WTC11 (cell line): ENCODE data around the gene ZNF324. TPM values are rescaled to one million over a fixed set of nuclear protein-coding genes. Genes with fewer than 3 reads are reported as not detected.
"Not testable (repeated sequence)": the region's sequence is repeated elsewhere in the genome, so short reads cannot be mapped to it uniquely, and the experiment has no call there.

Experiments used
- ATAC-seq: fragments of 200-7000 bp; cut with Tn5 transposase; 2 replicates; pipeline ENCODE4 v1.10.0; 2021; ENCODE audit warnings: mild to moderate bottlenecking, moderate library complexity
- CTCF ChIA-PET: fragments of 300-600 bp; sonication (Branson Sonifier 250); formaldehyde crosslinking; loops from one replicate; lab custom pipeline; 2021; ENCODE audit warnings: antibody characterized with exemption; lab: Charles Lee
- POLR2A ChIA-PET: fragments of 350-600 bp; sonication (Branson Sonifier 250); formaldehyde crosslinking; loops from one replicate; lab custom pipeline; 2021; ENCODE audit warnings: antibody characterized with exemption; lab: Charles Lee
- DNase-seq: peaks from one replicate; pipeline ENCODE4 v3.0.0; 2021; ENCODE audit warnings: low spot score
- H3K27ac Mint-ChIP-seq: 2 replicates; pipeline ENCODE4 v1.8.0; 2021; ENCODE audit warnings: mixed read lengths
- H3K27me3 Mint-ChIP-seq: 2 replicates; pipeline ENCODE4 v1.8.0; 2021; ENCODE audit warnings: low read depth, mild to moderate bottlenecking, moderate library complexity, mixed read lengths
- H3K36me3 Mint-ChIP-seq: 2 replicates; pipeline ENCODE4 v1.8.0; 2021; ENCODE audit warnings: mixed read lengths
- H3K4me1 Mint-ChIP-seq: 2 replicates; pipeline ENCODE4 v1.8.0; 2022; ENCODE audit warnings: mixed read lengths
- H3K4me3 Mint-ChIP-seq: 2 replicates; pipeline ENCODE4 v1.8.0; 2021; ENCODE audit warnings: mild to moderate bottlenecking, moderate library complexity, mixed read lengths
- H3K9me3 Mint-ChIP-seq: 2 replicates; pipeline ENCODE4 v1.8.0; 2021; ENCODE audit warnings: mixed read lengths
- ATF2 ChIP-seq: sonication (generic); formaldehyde crosslinking; IDR thresholded peaks from 2 replicates; pipeline ENCODE4 v1.8.1; 2022; ENCODE audit warnings: low read depth, missing genetic modification reagents, borderline replicate concordance
- CBFB ChIP-seq: sonication (generic); formaldehyde crosslinking; IDR thresholded peaks from 2 replicates; pipeline ENCODE4 v1.8.1; 2022; ENCODE audit warnings: mild to moderate bottlenecking, low read depth, missing genetic modification reagents
- CREM ChIP-seq: sonication (generic); formaldehyde crosslinking; IDR thresholded peaks from 2 replicates; pipeline ENCODE4 v1.8.1; 2022; ENCODE audit warnings: mild to moderate bottlenecking, missing genetic modification reagents, moderate library complexity
- E2F1 ChIP-seq: sonication (generic); formaldehyde crosslinking; IDR thresholded peaks from 2 replicates; pipeline ENCODE4 v1.8.0; 2022; ENCODE audit warnings: mild to moderate bottlenecking, missing genetic modification reagents
- E2F5 ChIP-seq: sonication (generic); formaldehyde crosslinking; IDR thresholded peaks from 2 replicates; pipeline ENCODE4 v1.8.1; 2022; ENCODE audit warnings: mild to moderate bottlenecking, moderate library complexity, missing genetic modification reagents
- FOXJ3 ChIP-seq: sonication (generic); formaldehyde crosslinking; IDR thresholded peaks from 2 replicates; pipeline ENCODE4 v1.9.0; 2021; ENCODE audit warnings: missing genetic modification reagents, mild to moderate bottlenecking, borderline replicate concordance
- GRHL2 ChIP-seq: fragments of 250-450 bp; sonication (Bioruptor Pico); IDR thresholded peaks from 2 replicates; pipeline ENCODE4 v1.8.0; 2022; ENCODE audit warnings: mild to moderate bottlenecking, moderate library complexity; ENCODE audit not compliant: insufficient replicate concordance, severe bottlenecking
- GTF2I ChIP-seq: fragments of 250-450 bp; sonication (Bioruptor Pico); conservative IDR thresholded peaks from 2 replicates; pipeline ENCODE4 v1.4.0; 2021; ENCODE audit warnings: mild to moderate bottlenecking
- HMGA2 ChIP-seq: fragments of 250-450 bp; sonication (Bioruptor Pico); IDR thresholded peaks from 2 replicates; pipeline ENCODE4 v1.4.0; 2021; ENCODE audit warnings: mild to moderate bottlenecking, moderate library complexity
- MXD4 ChIP-seq: fragments of 250-450 bp; sonication (Bioruptor Pico); IDR thresholded peaks from 2 replicates; pipeline ENCODE4 v1.8.0; 2021; ENCODE audit warnings: mild to moderate bottlenecking, moderate library complexity, borderline replicate concordance
- MYBL2 ChIP-seq: sonication (generic); formaldehyde crosslinking; IDR thresholded peaks from 2 replicates; pipeline ENCODE4 v1.8.1; 2023; ENCODE audit warnings: mild to moderate bottlenecking, moderate library complexity, missing genetic modification reagents
- OVOL2 ChIP-seq: fragments of 250-450 bp; sonication (Bioruptor Pico); IDR thresholded peaks from 2 replicates; pipeline ENCODE4 v1.9.0; 2021; ENCODE audit warnings: mild to moderate bottlenecking, borderline replicate concordance
- SOX15 ChIP-seq: fragments of 250-450 bp; sonication (Bioruptor Pico); IDR thresholded peaks from 2 replicates; pipeline ENCODE4 v1.9.0; 2021; ENCODE audit warnings: mild to moderate bottlenecking
- TP53 ChIP-seq: sonication (generic); formaldehyde crosslinking; IDR thresholded peaks from 2 replicates; pipeline ENCODE4 v1.8.1; 2023; ENCODE audit warnings: mild to moderate bottlenecking, missing genetic modification reagents
- USF2 ChIP-seq: sonication (generic); formaldehyde crosslinking; IDR thresholded peaks from 2 replicates; pipeline ENCODE4 v1.8.1; 2023; ENCODE audit warnings: mild to moderate bottlenecking, missing genetic modification reagents, moderate library complexity
- ZNF532 ChIP-seq: fragments of 250-450 bp; sonication (Bioruptor Pico); IDR thresholded peaks from 2 replicates; pipeline ENCODE4 v1.9.0; 2021; ENCODE audit warnings: mild to moderate bottlenecking, borderline replicate concordance
- total RNA-seq: library from RNA; stranded (reverse); gene quantifications from 3 replicates; pipeline ENCODE4 v1.2.3, GENCODE V29; 2021

Gene ZNF324
- total RNA-seq, 1 experiment from 2014 or later: 5.9 TPM

- no peaks in the 10 kb centered on the region for H3K36me3 Mint-ChIP-seq
- H3K4me3 Mint-ChIP-seq: peak overlapping the region; percentile 81
- CTCF ChIA-PET: interaction anchor here (2.4 to 4.2 kb wide), 2 partner anchors 13 to 19 kb away, joined by 16 to 30 read pairs; partner anchors contain the start of gene ZBTB45
- peaks cover 11% of the 10 kb centered on the region for H3K27me3 Mint-ChIP-seq
- H3K27ac Mint-ChIP-seq: no peak overlapping the region
- no peak for DNase-seq
- H3K4me1 Mint-ChIP-seq: peaks cover 17% of the 10 kb centered on the region
- ATAC-seq: no peak
- POLR2A ChIA-PET: interaction anchor here (1.6 kb wide), 1 partner anchor 44 kb away, joined by 5 read pairs; the partner anchor contains the start of gene TRIM28
- no peaks in the 10 kb centered on the region; the same call in 1 of the 2 replicates for H3K9me3 Mint-ChIP-seq
- TF ChIP-seq E2F1 (CRISPR knock-in tag) (no peak), MYBL2 (CRISPR knock-in tag) (no peak), TP53 (CRISPR knock-in tag) (no peak), GRHL2 (no peak), ATF2 (CRISPR knock-in tag) (no peak), ZNF532 (CRISPR knock-in tag) (no peak), GTF2I (CRISPR knock-in tag) (no peak), USF2 (CRISPR knock-in tag) (no peak)
Measured at GRCh38 chr19:58500242-58500641, 33.4 kb downstream of the ZNF324 start.

GRCh38 chr19:58507602-58508223, 40.8 kb downstream of the ZNF324 start:
- Mint-ChIP-seq H3K36me3 (peaks cover 10% of the 10 kb centered on the region), H3K27me3 (peaks cover 28% of the 10 kb centered on the region), H3K9me3 (peaks cover 14% of the 10 kb centered on the region)
- H3K4me3 Mint-ChIP-seq, H3K27ac Mint-ChIP-seq, ATAC-seq, H3K4me1 Mint-ChIP-seq, POLR2A ChIA-PET, DNase-seq: not testable (repeated sequence)
- CTCF ChIA-PET: interaction anchor here (0.9 kb wide), 1 partner anchor 12 kb away, joined by 4 read pairs; the partner anchor contains the start of gene ZBTB45

GRCh38 chr19:58509731-58510083, 42.8 kb downstream of the ZNF324 start:
- Mint-ChIP-seq H3K4me1 (peaks cover 4% of the 10 kb centered on the region), H3K27ac (no peak overlapping the region), H3K9me3 (peaks cover 14% of the 10 kb centered on the region), H3K27me3 (peaks cover 22% of the 10 kb centered on the region), H3K36me3 (peaks cover 10% of the 10 kb centered on the region), H3K4me3 (no peak overlapping the region)
- TF ChIP-seq CREM (CRISPR knock-in tag) (no peak), E2F5 (CRISPR knock-in tag) (no peak), CBFB (CRISPR knock-in tag) (no peak), MXD4 (no peak), SOX15 (CRISPR knock-in tag) (no peak), GRHL2 (no peak), HMGA2 (CRISPR knock-in tag) (no peak), OVOL2 (no peak), FOXJ3 (CRISPR knock-in tag) (no peak)
- no peak for ATAC-seq
- DNase-seq: no peak
- ChIA-PET POLR2A (no interaction called here), CTCF (no interaction called here)
